ENCODE data around the gene TOM1L2. TPM values are rescaled to one million over a fixed set of nuclear protein-coding genes. Genes with fewer than 3 reads are reported as not detected.

The TOM1L2 gene
- total and polyA plus RNA-seq, 2 of the 4 experiments (the other 2 are of a cell fraction): 34.4 to 51.7 TPM

DNA sequence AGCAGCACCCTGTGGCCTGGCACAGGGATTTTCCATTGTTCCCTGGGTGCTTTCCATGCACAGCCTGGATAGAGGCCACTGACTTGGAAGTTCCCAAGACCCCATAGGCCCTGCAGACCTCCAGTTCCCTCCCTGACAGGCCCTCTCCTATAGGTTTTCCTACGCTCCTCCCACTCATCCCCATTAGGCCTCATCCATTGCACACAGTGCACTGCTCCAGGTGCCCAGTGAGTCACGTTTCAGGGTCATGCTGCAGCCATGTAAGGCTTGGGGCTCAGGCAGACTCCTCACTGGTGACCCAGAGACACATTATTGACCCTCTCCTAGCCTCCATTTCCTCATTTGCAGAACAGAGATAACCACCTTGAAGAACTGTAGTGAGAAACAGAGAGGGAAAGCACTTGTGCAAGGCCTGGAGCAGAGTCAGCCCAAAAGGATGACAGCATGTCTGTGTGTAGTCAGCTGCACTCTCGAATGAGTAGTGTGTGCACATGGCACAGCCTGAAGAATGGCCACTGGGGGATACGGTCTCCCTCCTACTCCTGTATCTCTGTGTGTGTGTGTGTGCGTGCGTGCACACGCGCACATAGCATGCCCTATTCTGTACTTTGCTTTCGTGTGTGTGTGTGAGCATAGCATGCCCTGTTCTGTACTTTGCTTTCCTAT is 27.3 kb upstream of the TOM1L2 start:
- 86% methylated on average over 5 of the region's 9 CpGs; no CpG with 5 or more reads in 1 of the 2 experiments for WGBS, 2 experiments (ENCODE audit: extremely low coverage in 2 of 2, insufficient read length in 1 of 2)
- H3K4me3 ChIP-seq (ENCODE audit: insufficient read depth, low read depth, low read length): no peak overlapping the region
- H3K56ac ChIP-seq (ENCODE audit: extremely low read depth, insufficient read depth, low read length): no peak overlapping the region
- peak overlapping the region; percentile 74 for H2AFZ ChIP-seq (replicated peaks; ENCODE audit: low read length, poor library complexity)
- H2BK5ac ChIP-seq (ENCODE audit: low read depth, low read length, poor library complexity, severe bottlenecking): no peak overlapping the region
- no peaks in the 10 kb centered on the region for H3K27me3 ChIP-seq (ENCODE audit: control insufficient read depth, insufficient read depth, low read length)
- ATAC-seq (ENCODE audit: low read depth) (0 out of 2 replicates have a peak, but pooled peaks have one; percentile 27), DNase-seq (peak; percentile 50)
- H3K36me3 ChIP-seq (ENCODE audit: control insufficient read depth, insufficient read depth, low read length): no peaks in the 10 kb centered on the region
- no peak overlapping the region for H3K27ac ChIP-seq (ENCODE audit: insufficient read depth, low read length)
- peak; percentile 10; the same call in 1 of the 2 replicates for TF ChIP-seq BHLHE40 (IDR thresholded peaks at IDR 0.05; ENCODE audit: low read depth, low read length)
- TF ChIP-seq, protein P1, sequence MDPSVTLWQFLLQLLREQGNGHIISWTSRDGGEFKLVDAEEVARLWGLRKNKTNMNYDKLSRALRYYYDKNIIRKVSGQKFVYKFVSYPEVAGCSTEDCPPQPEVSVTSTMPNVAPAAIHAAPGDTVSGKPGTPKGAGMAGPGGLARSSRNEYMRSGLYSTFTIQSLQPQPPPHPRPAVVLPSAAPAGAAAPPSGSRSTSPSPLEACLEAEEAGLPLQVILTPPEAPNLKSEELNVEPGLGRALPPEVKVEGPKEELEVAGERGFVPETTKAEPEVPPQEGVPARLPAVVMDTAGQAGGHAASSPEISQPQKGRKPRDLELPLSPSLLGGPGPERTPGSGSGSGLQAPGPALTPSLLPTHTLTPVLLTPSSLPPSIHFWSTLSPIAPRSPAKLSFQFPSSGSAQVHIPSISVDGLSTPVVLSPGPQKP (IDR thresholded peaks at IDR 0.05; ENCODE audit: borderline replicate concordance, low read depth, low read length): no peak
- H2AK5ac ChIP-seq (ENCODE audit: low read depth, low read length): no peak overlapping the region
- H3K4me2 ChIP-seq (ENCODE audit: low read depth, low read length): no peak overlapping the region
- POLR2A ChIA-PET (ENCODE audit: unreplicated experiment): no interaction called here
- H3K9ac ChIP-seq (ENCODE audit: low read depth, low read length): no peak overlapping the region
- BruUV-seq (replicated peaks): no TSS peak
- H3K9me1 ChIP-seq (ENCODE audit: insufficient read depth, low read length): peaks cover 11% of the 10 kb centered on the region
- H3K79me1 ChIP-seq (ENCODE audit: low read depth in 1 of 2, low read length in 2 of 2): no peaks in the 10 kb centered on the region
- intact Hi-C loops (cut with micrococcal nuclease): no loop called here
- dilution Hi-C loops (cut with HindIII; ENCODE audit: low sequenced_read_pairs, unreplicated experiment): no loop called here
- H2BK15ac ChIP-seq (ENCODE audit: low read depth, low read length): no peak overlapping the region
- H2AK9ac ChIP-seq (replicated peaks; ENCODE audit: low read depth, low read length, poor library complexity): no peak overlapping the region
- peaks cover 7% of the 10 kb centered on the region; the same call in 1 of the 2 replicates for H3K4me1 ChIP-seq (ENCODE audit: control insufficient read depth, insufficient read depth, low read length)
- no peak overlapping the region for H3K14ac ChIP-seq (replicated peaks; ENCODE audit: low read depth, low read length)
- no peak overlapping the region for H3K23ac ChIP-seq (ENCODE audit: low read depth, low read length)
- no peak overlapping the region for H2BK120ac ChIP-seq (ENCODE audit: low read depth, low read length)
- H4K5ac ChIP-seq (ENCODE audit: low read depth, low read length): no peak overlapping the region
- H4K8ac ChIP-seq (ENCODE audit: low read depth in 2 of 2, low read length in 2 of 2): no peak overlapping the region
- in situ Hi-C loops (cut with MboI; ENCODE audit: low sequenced_read_pairs): no loop called here
- CTCF ChIA-PET: no interaction called here
- no peaks in the 10 kb centered on the region for H3K9me3 ChIP-seq (ENCODE audit: control insufficient read depth, insufficient read depth, low read length)
- H3K4ac ChIP-seq (ENCODE audit: low read depth, low read length): no peak overlapping the region
- H2BK20ac ChIP-seq (ENCODE audit: low read depth, low read length): no peak overlapping the region
- H4K91ac ChIP-seq (ENCODE audit: insufficient read depth, low read depth, low read length): no peak overlapping the region
- H3K18ac ChIP-seq (ENCODE audit: low read depth, low read length): no peak overlapping the region
- H4K20me1 ChIP-seq (ENCODE audit: insufficient read depth, low read length): no peaks in the 10 kb centered on the region

All from IMR-90 (cell line).